T-cell (primary cell): ENCODE measurements around the gene ARMH2. TPM values are rescaled to one million over a fixed set of nuclear protein-coding genes. Genes with fewer than 3 reads are reported as not detected.
"Not testable (repeated sequence)": the region's sequence is repeated elsewhere in the genome, so short reads cannot be mapped to it uniquely, and the experiment has no call there.

Experiments
- ATAC-seq, 4 experiments: fragments of 200-7000 bp in 3 of 4; fragments of 150-1000 bp in 1 of 4; cut with Tn5 transposase; replicated peaks in 1 of 4; 1 replicate in 3 of 4; 2 replicates in 1 of 4; pipeline ENCODE4 v1.10.0; 2021; ENCODE audit warnings: moderate library complexity in 3 of 4, mild to moderate bottlenecking in 2 of 4, moderate number of reproducible peaks in 1 of 4
- CTCF ChIA-PET, 2 donors: fragments of 300-600 bp; sonication (Branson Sonifier 250); formaldehyde crosslinking; loops; one replicate each; lab custom pipeline; 2022; ENCODE audit warnings: antibody characterized with exemption in 2 of 2; lab: Charles Lee
- POLR2A ChIA-PET, 2 donors: fragments of 300-600 bp; sonication (Branson Sonifier 250); formaldehyde crosslinking; loops; one replicate each; lab custom pipeline; 2022; ENCODE audit warnings: antibody characterized with exemption in 2 of 2; lab: Charles Lee
- DNase-seq, 35 experiments: peaks; one replicate each; pipeline versions ENCODE4 v3.0.0 to v3.0.0-alpha.2; 2013 to 2023
- H3K27ac ChIP-seq: one replicate; pipeline ENCODE4 v1.5.1; 2013; ENCODE audit warnings: low read length
- H3K27me3 ChIP-seq, 2 experiments: replicated peaks in 1 of 2; 1 replicate in 1 of 2; 2 replicates in 1 of 2; pipeline versions ENCODE4 v1.6.1 to v1.7.0; 2013; ENCODE audit warnings: low read length in 1 of 2, mixed read lengths in 1 of 2; ENCODE audit not compliant: control insufficient read depth in 2 of 2, insufficient read depth in 2 of 2; ENCODE audit errors: extremely low read depth in 1 of 2
- H3K36me3 ChIP-seq, 2 donors: 1 replicate in 1 of 2; 2 replicates in 1 of 2; pipeline versions ENCODE4 v1.6.1 to v1.7.0; 2013; ENCODE audit warnings: low read length in 1 of 2; ENCODE audit not compliant: control insufficient read depth in 2 of 2, insufficient read depth in 1 of 2; ENCODE audit errors: extremely low read depth in 1 of 2
- H3K4me1 ChIP-seq, 2 experiments: 1 replicate in 1 of 2; 2 replicates in 1 of 2; pipeline versions ENCODE4 v1.6.1 to v1.7.0; 2013; ENCODE audit warnings: low read length in 2 of 2, mixed read lengths in 1 of 2; ENCODE audit not compliant: insufficient read depth in 2 of 2, control insufficient read depth in 1 of 2; ENCODE audit errors: extremely low read depth in 1 of 2
- H3K4me3 ChIP-seq, 2 donors: 1 replicate in 1 of 2; 2 replicates in 1 of 2; pipeline versions ENCODE4 v1.5.1 to v1.7.0; 2013; ENCODE audit warnings: mild to moderate bottlenecking in 2 of 2, low read length in 1 of 2, moderate library complexity in 1 of 2; ENCODE audit not compliant: control insufficient read depth in 1 of 2; ENCODE audit errors: extremely low read depth in 1 of 2
- H3K9me3 ChIP-seq: 2 replicates; pipeline ENCODE4 v1.7.0; 2013
- H3K27ac Mint-ChIP-seq, 2 donors: one replicate each; pipeline ENCODE4 v1.8.0; 2020 to 2021; ENCODE audit warnings: mild to moderate bottlenecking in 2 of 2, mixed read lengths in 2 of 2
- H3K27me3 Mint-ChIP-seq, 2 donors: one replicate each; pipeline ENCODE4 v1.8.0; 2021 to 2022; ENCODE audit warnings: mixed read lengths in 2 of 2
- H3K36me3 Mint-ChIP-seq: one replicate; pipeline ENCODE4 v1.8.0; 2021; ENCODE audit warnings: mixed read lengths
- H3K4me1 Mint-ChIP-seq, 3 donors: one replicate each; pipeline ENCODE4 v1.8.0; 2020 to 2022; ENCODE audit warnings: mixed read lengths in 3 of 3, mild to moderate bottlenecking in 1 of 3
- H3K4me3 Mint-ChIP-seq, 3 donors: one replicate each; pipeline ENCODE4 v1.8.0; 2020 to 2022; ENCODE audit warnings: mild to moderate bottlenecking in 3 of 3, mixed read lengths in 3 of 3, moderate library complexity in 3 of 3
- H3K9me3 Mint-ChIP-seq, 3 donors: one replicate each; pipeline ENCODE4 v1.8.0; 2020 to 2022; ENCODE audit warnings: mixed read lengths in 3 of 3
- WGBS: methylation state at CpG from one replicate; pipeline ENCODE4 v1.1.5; 2013; ENCODE audit warnings: missing lambda C conversion rate; ENCODE audit not compliant: insufficient coverage; 5-methylcytosine and 5-hydroxymethylcytosine counted together
- total RNA-seq, 35 experiments: library from RNA in 6 of 35; stranded (reverse) in 6 of 35; fragments of 120-200 nt in 1 of 35; gene quantifications; one replicate each; pipeline versions ENCODE4 v1.2.1 to v1.2.4 and lab custom pipeline; 2013 to 2026

ARMH2 gene
- total RNA-seq, 5 donors from 2014 or later (not counting 1 experiment from before 2014, with no cell fraction given): 2.2 to 4.6 (median 3.7) TPM

DNA sequence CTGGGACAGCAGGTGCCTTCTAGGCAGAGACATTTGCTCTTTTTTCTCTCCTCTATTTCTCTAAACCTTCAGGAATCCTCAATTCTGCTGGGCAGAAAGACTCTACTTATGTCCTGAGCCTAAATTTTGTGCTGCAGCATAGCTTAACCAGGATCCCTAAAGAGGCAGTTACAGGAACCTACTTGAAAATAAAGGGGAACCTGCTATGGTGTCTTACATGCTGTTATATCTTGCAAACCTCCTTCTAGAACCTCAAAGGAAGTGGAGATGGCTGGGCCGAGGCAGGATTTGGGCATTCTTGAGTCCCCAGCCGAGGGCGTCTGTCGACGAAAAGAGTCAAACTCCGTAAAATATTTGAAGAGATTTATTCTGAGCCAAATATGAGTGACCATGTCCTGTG is 41.1 kb downstream of the ARMH2 start:
- Histone ChIP-seq H3K4me3 (no peak overlapping the region), H3K4me1 (no peaks in the 10 kb centered on the region), H3K27me3 (no peaks in the 10 kb centered on the region), H3K9me3 (no peaks in the 10 kb centered on the region), H3K36me3 (no peaks in the 10 kb centered on the region), H3K27ac (no peak overlapping the region)
- H3K9me3 Mint-ChIP-seq: no peaks in the 10 kb centered on the region
- H3K4me1 Mint-ChIP-seq: peaks cover 0 to 8% (median 0%) of the 10 kb centered on the region in 3 donors
- no peak overlapping the region for H3K4me3 Mint-ChIP-seq
- 89% methylated on average over 4 of the region's 6 CpGs for WGBS
- no peaks in the 10 kb centered on the region for H3K36me3 Mint-ChIP-seq
- DNase-seq: no peak
- H3K27me3 Mint-ChIP-seq: no peaks in the 10 kb centered on the region
- no peak overlapping the region for H3K27ac Mint-ChIP-seq
- no peak for ATAC-seq
- ChIA-PET POLR2A (no interaction called here), CTCF (no interaction called here)

DNA sequence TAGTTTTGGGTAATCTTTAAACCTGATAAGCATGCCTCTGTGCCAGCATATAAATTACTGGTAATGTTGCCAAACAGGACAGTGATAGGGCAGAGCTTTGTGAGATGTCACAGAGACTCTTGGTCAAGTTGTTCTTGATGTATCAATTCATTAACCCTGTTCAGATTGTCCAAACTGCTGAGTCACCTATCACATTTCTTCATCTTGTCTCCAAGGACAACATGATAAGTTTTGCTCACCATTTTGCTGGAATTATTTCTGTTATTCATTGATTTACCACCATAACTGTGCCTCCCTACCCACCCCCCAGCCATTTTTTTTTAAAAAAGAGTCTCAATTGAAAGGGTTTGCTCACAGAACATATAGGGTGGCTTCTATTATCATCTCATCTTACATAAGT is 43.4 kb downstream of the ARMH2 start:
- Histone ChIP-seq H3K4me3 (no peak overlapping the region), H3K27ac (no peak overlapping the region), H3K4me1 (no peaks in the 10 kb centered on the region), H3K36me3 (no peaks in the 10 kb centered on the region), H3K9me3 (no peaks in the 10 kb centered on the region), H3K27me3 (no peaks in the 10 kb centered on the region)
- ATAC-seq: no peak
- no peak for DNase-seq
- H3K36me3 Mint-ChIP-seq: no peaks in the 10 kb centered on the region
- H3K27ac Mint-ChIP-seq: no peak overlapping the region
- H3K9me3 Mint-ChIP-seq: no peaks in the 10 kb centered on the region
- H3K4me1 Mint-ChIP-seq: no peaks in the 10 kb centered on the region
- ChIA-PET POLR2A (no interaction called here), CTCF (interaction anchor here in 1 of 2 donors (0.7 kb wide), 1 partner anchor 326 kb away, joined by 3 read pairs; no protein-coding TSS in a partner anchor)
- no peaks in the 10 kb centered on the region for H3K27me3 Mint-ChIP-seq
- H3K4me3 Mint-ChIP-seq: no peak overlapping the region

DNA sequence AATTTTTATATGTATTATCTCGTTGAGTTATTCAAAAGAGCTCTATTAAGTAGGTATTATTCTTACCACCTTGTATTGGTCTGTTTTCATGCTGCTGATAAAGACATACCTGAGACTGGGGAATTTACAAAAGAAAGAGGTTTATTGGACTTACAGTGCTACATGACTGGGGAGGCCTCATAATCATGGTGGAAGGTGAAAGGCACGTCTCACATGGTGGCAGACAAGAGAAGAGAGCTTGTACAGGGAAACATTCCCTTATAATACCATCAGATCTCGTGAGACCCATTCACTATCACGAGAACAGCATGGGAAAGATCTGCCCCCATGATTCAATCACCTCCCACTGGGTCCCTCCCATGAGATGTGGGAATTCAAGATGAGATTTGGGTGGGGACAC is 44.3 kb downstream of the ARMH2 start:
- ChIA-PET POLR2A (interaction anchor here (0.5 to 0.7 kb wide), 3 partner anchors 11 to 107 kb away, joined by 3 to 6 read pairs (median 5); no protein-coding TSS in a partner anchor), CTCF (interaction anchor here in 1 of 2 donors (0.7 kb wide), 1 partner anchor 325 kb away, joined by 3 read pairs; no protein-coding TSS in a partner anchor)
- not testable (repeated sequence) for H3K4me1 ChIP-seq, H3K9me3 ChIP-seq, H3K4me3 Mint-ChIP-seq, H3K27ac Mint-ChIP-seq, H3K27me3 ChIP-seq, H3K9me3 Mint-ChIP-seq, H3K4me3 ChIP-seq, H3K27me3 Mint-ChIP-seq, ATAC-seq, H3K36me3 ChIP-seq, H3K4me1 Mint-ChIP-seq, DNase-seq, H3K27ac ChIP-seq, H3K36me3 Mint-ChIP-seq
- WGBS: no CpG with 5 or more reads among the region's 4 CpGs

DNA sequence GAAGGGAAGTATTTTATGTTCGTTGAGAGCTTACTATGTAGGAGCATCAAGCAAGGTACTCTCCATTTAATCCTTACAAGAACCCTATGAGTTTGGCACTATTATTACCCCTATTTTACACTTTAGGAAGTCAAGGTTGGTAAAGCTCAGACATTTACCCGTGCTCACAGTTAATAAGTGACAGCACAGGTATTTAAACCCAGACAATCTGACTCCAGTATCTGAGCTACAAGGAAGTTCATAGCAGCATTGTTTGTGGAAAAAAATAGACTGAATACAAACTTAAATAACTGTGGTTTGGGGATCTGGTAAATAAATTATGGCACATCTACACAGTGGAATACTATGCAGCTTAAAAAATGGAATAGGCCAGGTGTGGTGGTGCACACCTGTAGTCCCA is 45.2 kb downstream of the ARMH2 start:
- POLR2A ChIA-PET: interaction anchor here in 1 of 2 donors (0.6 to 0.9 kb wide), 2 partner anchors 20 to 411 kb away, joined by 3 to 4 read pairs; no protein-coding TSS in a partner anchor
- Histone ChIP-seq H3K27ac (no peak overlapping the region), H3K27me3 (no peaks in the 10 kb centered on the region), H3K4me3 (no peak overlapping the region), H3K36me3 (no peaks in the 10 kb centered on the region), H3K9me3 (no peaks in the 10 kb centered on the region), H3K4me1 (no peaks in the 10 kb centered on the region)
- Mint-ChIP-seq H3K9me3 (no peaks in the 10 kb centered on the region), H3K27me3 (peaks cover 0 to 5% of the 10 kb centered on the region in 2 donors), H3K4me1 (no peaks in the 10 kb centered on the region), H3K36me3 (no peaks in the 10 kb centered on the region), H3K27ac (no peak overlapping the region), H3K4me3 (no peak overlapping the region)
- DNase-seq: no peak
- no peak for ATAC-seq
- WGBS: no CpG with 5 or more reads among the region's 2 CpGs
- CTCF ChIA-PET: no interaction called here

DNA sequence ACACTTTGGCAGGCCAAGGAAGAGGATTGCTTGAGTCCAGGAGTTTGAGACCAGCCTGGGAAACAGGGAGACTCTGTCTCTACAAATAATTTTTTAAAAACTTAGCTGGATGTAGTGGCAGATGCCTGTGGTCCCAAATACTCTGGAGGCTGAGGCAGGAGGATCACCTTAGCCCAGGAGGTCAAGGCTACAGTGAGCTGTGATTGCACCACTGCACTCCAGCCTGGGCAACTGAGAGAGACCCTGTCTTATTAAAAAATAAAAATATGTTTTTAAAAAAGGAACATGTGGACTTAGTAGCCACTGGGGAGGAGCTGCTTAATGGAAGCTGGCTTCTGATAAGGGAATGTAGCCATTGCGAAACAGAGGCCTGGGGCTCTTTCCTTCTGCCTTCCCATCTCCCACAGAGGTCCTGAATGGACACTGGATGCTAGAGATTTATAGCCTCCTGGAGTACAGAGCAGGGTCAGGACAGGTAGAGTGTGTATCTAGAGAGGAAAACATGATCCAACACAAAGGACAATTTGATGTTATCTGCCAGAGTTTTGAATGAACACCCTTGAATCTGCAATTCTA is 45.7 kb downstream of the ARMH2 start:
- WGBS: no CpG with 5 or more reads among the region's 1 CpG
- no peak for ATAC-seq
- no peaks in the 10 kb centered on the region for H3K9me3 ChIP-seq
- Mint-ChIP-seq H3K27ac (no peak overlapping the region), H3K36me3 (no peaks in the 10 kb centered on the region), H3K9me3 (no peaks in the 10 kb centered on the region), H3K4me3 (no peak overlapping the region), H3K4me1 (no peaks in the 10 kb centered on the region), H3K27me3 (peaks cover 0 to 5% of the 10 kb centered on the region in 2 donors)
- no peaks in the 10 kb centered on the region for H3K36me3 ChIP-seq
- POLR2A ChIA-PET: interaction anchor here in 1 of 2 donors (0.9 kb wide), 1 partner anchor 20 kb away, joined by 3 read pairs; no protein-coding TSS in a partner anchor
- no peak for DNase-seq
- no peak overlapping the region for H3K27ac ChIP-seq
- H3K4me3 ChIP-seq: no peak overlapping the region
- no peaks in the 10 kb centered on the region for H3K27me3 ChIP-seq
- H3K4me1 ChIP-seq: no peaks in the 10 kb centered on the region
- CTCF ChIA-PET: no interaction called here

DNA sequence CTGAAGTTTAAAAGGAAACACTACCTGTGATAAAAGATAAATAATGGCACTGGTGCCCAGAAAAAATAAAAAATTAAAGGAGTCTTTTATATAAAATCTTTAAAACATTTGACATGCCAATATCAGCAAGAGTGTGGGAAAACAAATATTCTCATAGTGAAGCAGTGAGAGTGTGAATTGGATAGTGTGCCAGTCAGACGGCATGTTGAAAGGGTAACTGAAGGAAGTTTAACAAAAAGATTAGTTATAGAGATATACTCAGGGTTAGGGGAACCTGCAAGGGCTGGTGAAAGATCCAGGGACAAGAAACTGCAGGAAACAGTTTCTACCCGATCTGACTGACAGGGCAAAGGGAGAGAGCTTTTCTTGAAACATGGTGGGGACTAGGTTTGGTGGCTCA is 46.2 kb downstream of the ARMH2 start:
- POLR2A ChIA-PET: no interaction called here
- H3K36me3 Mint-ChIP-seq: no peaks in the 10 kb centered on the region
- Histone ChIP-seq H3K27ac (no peak overlapping the region), H3K36me3 (no peaks in the 10 kb centered on the region), H3K4me1 (no peaks in the 10 kb centered on the region), H3K4me3 (no peak overlapping the region), H3K9me3 (no peaks in the 10 kb centered on the region), H3K27me3 (no peaks in the 10 kb centered on the region)
- ATAC-seq (no peak), DNase-seq (no peak)
- H3K27ac Mint-ChIP-seq: no peak overlapping the region
- H3K9me3 Mint-ChIP-seq: no peaks in the 10 kb centered on the region
- peaks cover 0 to 5% of the 10 kb centered on the region in 2 donors for H3K27me3 Mint-ChIP-seq
- WGBS: 61% methylated on average over 2 of the region's 2 CpGs
- no peak overlapping the region for H3K4me3 Mint-ChIP-seq
- CTCF ChIA-PET: no interaction called here
- H3K4me1 Mint-ChIP-seq: no peaks in the 10 kb centered on the region
